LNCaP clone FGC (cell line): ENCODE measurements around the gene PTPN21.
A peak's percentile ranks its signal among the peaks of the same experiment; 100 is the strongest.

Source experiments
- DNase-seq: peaks from one replicate; pipeline ENCODE4 v3.0.0-alpha.2; 2011; ENCODE audit warnings: low read depth
- H3K4me3 ChIP-seq: 2 replicates; pipeline ENCODE4 v1.5.1; 2011; ENCODE audit warnings: mild to moderate bottlenecking, low read depth, low read length, control low read depth
- CTCF ChIP-seq: IDR thresholded peaks from 2 replicates; pipeline ENCODE4 v1.5.1; 2012; ENCODE audit warnings: mild to moderate bottlenecking; ENCODE audit not compliant: control insufficient read depth, insufficient read depth; ENCODE audit errors: extremely low read depth

Gene PTPN21

GRCh38 chr14:88553886-88554456 is 836 bp downstream of the PTPN21 start:
- no peak for DNase-seq
- H3K4me3 ChIP-seq = peak overlapping the region; percentile 55
- no peak for TF ChIP-seq CTCF

- no peak overlapping the region; the same call in 1 of the 2 replicates for H3K4me3 ChIP-seq
- TF ChIP-seq CTCF = no peak
- DNase-seq = peak; percentile 63
Measured at GRCh38 chr14:88552876-88553275, 1.9 kb downstream of the PTPN21 start.

GRCh38 chr14:88551980-88552431 is 2.8 kb downstream of the PTPN21 start:
- TF ChIP-seq CTCF = no peak
- no peak overlapping the region for H3K4me3 ChIP-seq
- no peak for DNase-seq

GRCh38 chr14:88551094-88551870 is 3.5 kb downstream of the PTPN21 start:
- no peak for TF ChIP-seq CTCF
- H3K4me3 ChIP-seq = no peak overlapping the region
- DNase-seq = no peak

GRCh38 chr14:88550078-88550477 is 4.7 kb downstream of the PTPN21 start:
- no peak overlapping the region for H3K4me3 ChIP-seq
- TF ChIP-seq CTCF = no peak
- no peak for DNase-seq

GRCh38 chr14:88547386-88547780 is 7.4 kb downstream of the PTPN21 start:
- no peak for TF ChIP-seq CTCF
- no peak overlapping the region for H3K4me3 ChIP-seq
- no peak for DNase-seq
